Middle frontal gyrus (tissue), 1 donor: ENCODE measurements around the gene UVSSA.

Experiments
- DNase-seq: peaks from one replicate; pipeline ENCODE4 v3.0.0-alpha.2; 2015; ENCODE audit warnings: low spot score; ENCODE audit errors: extremely low spot score

Gene UVSSA

GRCh38 chr4:1406981-1407656 is 60.1 kb downstream of the UVSSA start:
- no peak for DNase-seq

GRCh38 chr4:1407657-1408333 is 60.8 kb downstream of the UVSSA start:
- no peak for DNase-seq

GRCh38 chr4:1408418-1408817 is 61.4 kb downstream of the UVSSA start:
- DNase-seq = no peak

GRCh38 chr4:1409079-1409478 is 62.1 kb downstream of the UVSSA start:
- DNase-seq = no peak

- DNase-seq = no peak
Observed at GRCh38 chr4:1409491-1410425, 62.8 kb downstream of the UVSSA start.

GRCh38 chr4:1410491-1411325 is 63.7 kb downstream of the UVSSA start:
- DNase-seq = no peak

GRCh38 chr4:1411436-1412375 is 64.7 kb downstream of the UVSSA start:
- no peak for DNase-seq

GRCh38 chr4:1412376-1413203 is 65.6 kb downstream of the UVSSA start:
- no peak for DNase-seq

GRCh38 chr4:1413204-1413663 is 66.2 kb downstream of the UVSSA start:
- no peak for DNase-seq

- DNase-seq = no peak
Observed at GRCh38 chr4:1413687-1414479, 66.9 kb downstream of the UVSSA start.

GRCh38 chr4:1414831-1415680 is 68.0 kb downstream of the UVSSA start:
- DNase-seq = no peak

- DNase-seq = no peak
Observed at GRCh38 chr4:1415681-1415981, 68.6 kb downstream of the UVSSA start.

GRCh38 chr4:1416051-1416947 is 69.3 kb downstream of the UVSSA start:
- DNase-seq = no peak

- no peak for DNase-seq
Observed at GRCh38 chr4:1416948-1417260, 69.9 kb downstream of the UVSSA start.

- DNase-seq = no peak
Observed at GRCh38 chr4:1417522-1418390, 70.7 kb downstream of the UVSSA start.
